Central memory CD4-positive, alpha-beta T cell (primary cell): ENCODE results near the gene PADI2.
"Not testable (repeated sequence)": the region's sequence is repeated elsewhere in the genome, so short reads cannot be mapped to it uniquely, and the experiment has no call there.

Experiments used
- DNase-seq: peaks from one replicate; pipeline ENCODE4 v3.0.0; 2022

Gene PADI2

DNA sequence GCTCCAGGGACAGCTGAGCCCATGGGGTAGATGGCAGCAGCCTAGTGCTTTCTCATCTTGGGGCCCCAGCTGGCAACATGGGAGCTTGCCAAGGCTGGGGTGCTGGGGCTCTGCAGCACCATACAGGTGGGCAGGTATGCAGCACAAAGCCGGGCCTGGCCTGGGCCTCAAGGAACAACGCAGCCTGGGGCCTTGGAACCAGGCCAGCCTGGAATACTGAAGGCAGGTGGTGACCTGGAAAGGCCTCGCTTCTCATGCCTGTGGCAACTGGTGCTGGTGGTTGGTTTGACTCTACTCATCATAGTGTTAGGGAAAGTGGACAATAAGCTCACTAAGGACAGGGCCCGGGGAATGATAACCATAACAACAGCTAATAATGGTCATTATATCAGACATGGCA is 38.4 kb downstream of the PADI2 start:
- DNase-seq = no peak

DNA sequence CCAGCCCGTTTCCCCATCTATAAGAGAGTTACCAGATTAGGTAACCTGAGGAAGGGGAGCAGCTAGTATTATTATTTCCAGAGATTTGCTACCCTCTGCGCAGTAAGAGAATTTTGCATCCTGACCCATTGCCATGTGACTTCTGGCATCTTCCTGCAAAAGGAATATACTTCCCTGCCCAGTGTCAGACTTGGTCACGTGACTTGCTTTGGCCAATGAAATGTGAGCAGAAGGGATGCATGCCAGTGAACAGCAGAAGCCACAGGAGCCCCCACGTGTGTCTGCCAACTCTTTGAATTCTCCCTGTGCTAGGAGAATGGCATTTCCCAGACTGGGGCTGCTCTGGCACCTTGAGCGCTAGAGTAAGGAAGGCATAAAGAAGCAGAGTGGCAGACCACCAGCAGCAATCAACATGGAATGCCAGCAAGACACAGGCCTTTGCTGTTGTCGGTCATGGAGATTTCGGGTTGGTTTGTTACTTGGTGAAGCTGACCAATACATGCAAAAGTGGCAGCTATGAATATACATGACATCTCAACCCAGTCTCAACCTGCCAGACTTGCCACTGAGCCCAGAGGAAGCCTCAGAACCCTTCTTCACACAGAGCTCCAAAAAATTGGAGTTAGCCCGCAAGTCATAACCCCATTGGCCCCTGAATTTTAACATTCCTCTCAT is 39.0 kb downstream of the PADI2 start:
- no peak for DNase-seq

DNA sequence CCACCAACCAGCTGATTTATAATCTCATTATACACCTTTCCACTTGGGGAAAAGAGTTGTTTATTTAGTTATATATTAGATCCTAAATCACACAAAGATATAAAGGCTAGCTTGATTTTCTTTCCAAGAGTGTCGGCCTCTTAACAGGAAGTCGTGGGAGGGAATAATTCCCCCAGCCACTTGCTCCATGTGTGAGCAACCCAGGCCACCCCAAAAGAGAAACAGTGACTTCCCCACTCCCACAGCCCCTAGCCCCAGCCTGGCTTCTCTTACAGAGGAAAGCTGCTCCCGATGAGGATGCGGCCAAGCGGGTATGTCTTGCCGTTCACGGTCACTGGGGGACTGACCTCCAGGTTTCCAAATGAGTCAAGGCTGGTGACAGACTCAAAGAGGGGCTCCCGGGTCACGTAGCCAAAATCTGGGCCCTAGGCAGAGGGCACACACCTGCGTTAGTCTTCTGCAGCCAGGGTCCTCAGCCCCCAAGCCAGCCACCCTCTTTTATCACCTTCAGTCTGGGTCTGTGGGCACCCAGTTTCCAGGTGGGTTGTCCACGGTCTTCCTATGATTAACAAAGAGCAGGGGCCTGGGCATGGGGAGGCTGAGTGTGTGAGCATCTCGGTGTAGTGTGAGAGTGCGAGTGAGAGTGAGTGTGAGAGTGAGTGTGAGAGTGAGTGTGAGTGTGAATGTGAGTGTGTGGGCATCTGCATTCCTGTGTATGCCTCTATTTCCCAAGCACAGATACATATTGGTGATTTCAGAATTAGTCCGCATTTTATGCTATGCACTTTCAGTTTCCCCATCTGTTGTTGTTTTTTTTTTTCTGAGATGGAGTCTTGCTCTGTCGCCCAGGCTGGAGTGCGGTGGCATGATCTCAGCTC is 40.0 kb downstream of the PADI2 start:
- no peak for DNase-seq

DNA sequence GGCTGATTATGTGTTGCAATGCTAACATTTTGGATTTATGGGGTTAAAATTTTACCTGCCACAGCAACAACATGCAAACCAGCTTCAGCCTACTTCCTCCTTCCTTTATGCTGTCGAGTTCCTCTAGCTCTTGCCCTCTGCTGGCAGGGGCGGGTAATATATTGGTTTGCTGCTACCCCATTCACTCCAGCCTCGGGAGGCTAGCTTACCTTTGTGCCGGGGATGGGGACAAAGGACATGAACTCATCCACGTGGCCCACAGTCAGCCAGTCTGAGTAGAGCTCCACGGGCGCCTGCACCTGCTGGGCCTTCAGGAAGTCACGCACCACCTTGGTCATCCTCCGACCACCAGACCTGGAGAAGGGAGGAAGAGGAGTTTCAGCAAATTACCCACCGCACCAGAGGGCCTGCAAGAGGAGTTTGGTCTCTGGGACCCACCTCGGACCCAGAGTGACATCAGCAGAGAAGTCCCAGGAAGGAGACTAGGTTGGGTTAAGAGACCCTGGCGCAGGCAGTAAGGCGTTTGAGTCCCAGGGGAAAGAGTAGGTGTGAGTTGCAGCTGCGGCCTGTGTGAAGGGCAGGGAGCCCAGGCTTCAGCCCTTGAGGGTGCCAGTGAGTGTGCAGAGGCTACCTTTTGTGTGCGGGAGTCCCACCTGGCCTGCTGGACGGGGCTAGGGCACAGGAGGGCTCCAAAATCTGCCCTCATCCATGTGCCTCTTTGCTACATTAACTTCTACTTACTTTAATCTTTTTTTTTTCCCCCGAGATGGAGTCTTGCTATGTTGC is 43.6 kb downstream of the PADI2 start:
- no peak for DNase-seq

DNA sequence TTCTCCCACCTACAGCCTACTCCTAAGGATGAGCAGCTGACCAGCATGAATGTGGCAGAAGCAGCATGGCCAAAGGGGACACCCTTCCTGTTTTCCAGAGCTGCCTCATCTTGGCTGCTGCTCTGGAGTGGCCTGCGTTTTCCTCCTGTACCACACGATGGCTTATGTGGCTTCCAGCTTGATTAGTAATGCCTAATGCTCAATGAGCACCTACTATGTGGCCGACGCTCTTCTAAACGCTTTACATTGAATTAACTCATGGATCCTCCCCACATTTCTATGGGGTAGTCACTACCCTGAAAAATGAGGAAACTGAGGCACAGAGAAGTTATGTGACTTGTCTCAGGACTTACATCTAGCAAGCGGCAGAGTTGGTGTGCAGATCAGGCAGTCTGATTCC is 47.5 kb downstream of the PADI2 start:
- DNase-seq = no peak

DNA sequence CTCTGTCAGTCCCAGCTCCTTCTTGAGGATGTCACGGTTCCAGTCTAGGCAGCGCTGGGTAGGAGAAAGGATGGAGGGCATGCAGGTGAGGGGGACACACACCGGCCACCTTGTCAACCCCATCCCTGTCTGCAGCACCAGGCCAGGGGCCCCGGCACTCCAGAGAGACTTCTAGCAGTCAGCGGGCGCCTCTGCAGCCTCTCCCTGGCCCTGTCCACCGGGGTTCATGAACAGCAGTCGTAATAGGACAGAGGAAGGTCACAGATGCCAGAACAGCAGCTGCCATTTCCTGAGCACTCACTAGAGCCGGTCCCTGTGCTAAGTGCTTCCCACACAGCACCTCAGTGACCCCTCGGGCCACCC is 49.1 kb downstream of the PADI2 start:
- DNase-seq = no peak

DNA sequence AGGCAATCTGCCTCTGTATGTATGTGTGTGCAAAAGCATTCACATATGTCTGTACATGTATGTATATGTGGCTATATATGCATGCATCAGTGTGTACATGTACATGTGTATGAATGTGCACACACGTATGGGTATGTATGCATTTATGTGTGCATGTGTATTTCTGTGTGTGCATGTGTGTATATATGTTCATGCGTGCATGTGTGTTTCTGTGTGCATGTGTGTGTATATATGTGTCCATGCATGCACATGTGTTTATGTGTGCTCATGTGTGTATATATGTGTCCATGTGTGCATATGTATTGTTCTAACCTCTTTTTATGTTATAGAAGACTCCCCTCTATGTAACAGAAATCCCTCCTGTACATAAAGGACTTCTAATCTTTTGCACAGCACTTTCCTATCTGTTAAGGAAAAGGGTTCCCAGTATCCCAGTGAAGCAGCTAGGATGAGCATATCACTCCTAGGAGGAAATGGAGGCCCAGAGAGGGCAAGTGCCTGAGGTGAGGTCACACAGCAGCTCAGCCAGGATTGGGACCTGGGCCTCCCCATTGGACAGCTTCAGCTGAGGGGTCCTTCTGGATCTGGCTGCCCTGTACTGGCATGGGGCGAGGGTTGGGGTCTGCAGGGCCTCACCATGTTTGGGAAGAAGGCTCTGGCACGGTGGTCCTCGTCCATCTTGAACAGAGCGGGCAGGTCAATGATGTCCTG is 49.6 kb downstream of the PADI2 start:
- DNase-seq = no peak

DNA sequence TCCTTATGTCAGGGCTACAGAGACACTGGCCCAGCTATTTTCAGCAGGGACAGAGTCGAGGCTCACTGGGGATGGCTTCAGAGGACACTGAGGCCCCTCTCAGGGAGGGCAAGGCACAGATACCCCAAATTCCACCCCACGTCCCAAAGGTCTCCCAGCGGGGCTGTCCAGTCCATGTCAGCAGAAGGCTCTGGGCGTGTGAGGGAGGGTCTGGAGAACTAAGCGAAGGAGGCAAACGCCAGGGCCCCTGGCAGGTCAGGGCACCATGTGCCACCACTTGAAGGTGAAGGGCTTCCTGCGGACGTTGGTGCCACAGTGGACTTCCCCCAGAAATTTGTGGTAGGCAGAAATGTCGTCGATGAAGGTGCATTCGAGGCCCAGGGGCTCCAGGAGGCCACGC is 50.5 kb downstream of the PADI2 start:
- no peak for DNase-seq

DNA sequence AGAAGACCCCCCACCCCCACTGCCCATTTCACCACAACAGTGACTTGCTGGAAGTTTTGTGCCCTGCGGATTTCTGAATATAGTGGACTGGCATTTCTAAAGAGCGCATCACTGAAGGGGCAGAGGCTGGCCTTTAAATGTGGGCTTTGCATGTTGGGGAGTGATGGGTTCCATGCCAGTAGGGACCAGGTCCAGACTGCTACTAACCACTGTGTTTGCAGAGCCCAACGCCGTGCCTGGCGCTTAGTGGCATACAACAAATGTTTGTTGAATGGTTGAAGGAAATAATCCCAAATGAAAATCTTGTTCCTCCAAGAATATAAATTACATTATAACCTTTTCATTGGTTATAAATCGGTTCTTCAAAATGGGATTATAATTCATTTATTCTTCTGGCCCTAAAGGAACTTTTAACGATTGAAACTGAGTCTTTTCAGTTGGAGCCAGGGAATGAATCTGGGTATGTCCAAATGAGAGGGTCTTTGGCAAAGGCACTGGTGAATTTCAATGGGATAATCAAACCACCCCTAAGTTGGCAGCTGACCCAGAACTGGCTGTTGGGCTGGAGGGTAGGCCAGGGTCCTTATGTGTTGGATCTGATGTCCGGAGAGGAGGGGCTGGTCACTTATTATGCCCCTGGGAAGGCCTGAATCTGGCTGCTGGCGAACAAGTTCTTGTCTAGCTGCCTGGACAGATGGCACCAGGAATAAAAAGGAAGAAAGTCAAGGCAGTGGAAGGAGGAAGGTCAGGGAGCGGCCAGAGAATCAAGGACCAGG is 51.6 kb downstream of the PADI2 start:
- DNase-seq = no peak

DNA sequence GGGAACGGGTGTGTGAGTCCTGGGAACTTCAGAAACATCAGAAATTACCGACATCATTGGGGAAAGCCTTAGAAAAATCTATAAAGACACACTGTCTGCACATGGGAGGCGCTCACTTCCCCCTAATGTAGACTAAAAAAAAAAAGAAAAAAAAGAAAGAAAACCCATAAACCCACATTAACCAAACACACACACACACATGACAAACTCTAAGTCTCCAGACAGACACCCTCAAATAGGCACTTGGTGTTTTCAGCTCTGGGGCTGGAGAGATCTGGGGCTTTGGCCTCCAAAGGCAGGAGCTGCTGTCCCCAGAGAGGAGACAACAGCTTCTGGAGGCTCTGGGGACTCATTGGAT is 52.2 kb downstream of the PADI2 start:
- DNase-seq = no peak

DNA sequence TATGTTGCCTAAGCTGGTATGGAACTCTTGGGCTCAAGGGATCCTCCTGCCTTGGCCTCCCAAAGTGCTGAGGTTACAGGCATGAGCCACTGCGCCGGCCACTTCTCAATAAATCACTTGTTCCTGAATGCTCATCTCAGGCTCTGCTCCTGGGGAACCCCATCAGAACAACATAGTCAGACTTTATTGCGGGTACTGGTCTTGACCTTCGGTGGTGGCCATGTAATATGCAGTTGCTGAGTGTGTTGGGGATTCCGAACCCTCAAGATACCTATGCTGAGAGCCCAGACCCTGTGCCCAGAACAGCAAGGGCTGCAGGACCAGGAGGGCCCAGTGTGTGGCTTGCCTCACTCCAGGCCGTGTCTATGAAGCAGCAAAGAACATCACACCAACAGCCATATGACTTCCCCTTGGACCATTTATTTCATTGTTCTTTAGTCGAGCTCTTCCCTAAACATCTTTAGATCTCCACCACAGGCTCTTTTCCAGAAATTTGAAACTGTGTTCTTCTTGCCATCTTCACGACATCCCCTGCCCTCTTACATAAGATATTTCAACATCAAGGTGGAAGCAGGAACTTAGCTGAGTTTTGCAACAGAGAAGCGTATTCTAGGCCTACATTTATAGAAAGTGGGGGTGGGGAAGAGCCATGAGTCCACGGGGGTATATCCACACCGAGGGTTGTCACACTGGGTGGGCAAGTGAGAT is 52.7 kb downstream of the PADI2 start:
- DNase-seq = no peak

DNA sequence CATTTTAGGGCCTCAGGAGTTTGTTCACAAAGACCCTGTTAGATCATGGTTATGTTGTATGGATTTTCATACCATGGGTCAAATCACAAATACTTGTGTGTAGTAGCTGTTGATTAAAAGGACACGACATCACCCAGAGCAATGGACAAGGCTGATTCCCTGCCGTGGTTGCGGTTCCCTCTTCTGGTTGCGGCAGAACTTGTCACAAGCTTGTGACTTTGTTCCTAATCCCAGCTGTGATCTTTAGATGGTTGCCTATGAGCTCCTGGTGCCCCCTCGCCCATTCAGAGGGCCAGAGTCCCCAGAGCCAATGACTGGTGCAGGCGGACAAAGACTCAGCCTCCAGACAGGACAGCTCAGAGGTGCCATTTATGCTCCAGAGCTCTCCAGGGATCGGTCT is 53.6 kb downstream of the PADI2 start:
- no peak for DNase-seq

DNA sequence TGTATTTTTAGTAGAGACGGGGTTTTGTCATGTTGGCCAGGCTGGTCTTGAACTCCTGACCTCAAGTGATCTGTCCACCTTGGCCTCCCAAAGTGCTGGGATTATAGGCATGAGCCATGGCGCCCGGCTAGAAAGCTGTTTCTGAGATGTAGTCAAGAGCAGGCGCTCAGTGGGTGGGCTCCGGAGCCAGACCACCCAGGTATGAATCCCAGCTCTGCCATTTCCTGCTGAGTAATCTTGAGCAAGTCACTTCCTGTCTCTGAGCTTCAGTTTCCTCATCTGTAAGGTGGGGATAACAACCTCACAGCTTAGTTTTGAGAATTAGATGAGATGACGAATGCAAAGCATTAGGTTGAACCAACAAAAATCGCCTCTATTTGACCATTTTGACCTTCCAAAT is 56.5 kb downstream of the PADI2 start:
- not testable (repeated sequence) for DNase-seq

DNA sequence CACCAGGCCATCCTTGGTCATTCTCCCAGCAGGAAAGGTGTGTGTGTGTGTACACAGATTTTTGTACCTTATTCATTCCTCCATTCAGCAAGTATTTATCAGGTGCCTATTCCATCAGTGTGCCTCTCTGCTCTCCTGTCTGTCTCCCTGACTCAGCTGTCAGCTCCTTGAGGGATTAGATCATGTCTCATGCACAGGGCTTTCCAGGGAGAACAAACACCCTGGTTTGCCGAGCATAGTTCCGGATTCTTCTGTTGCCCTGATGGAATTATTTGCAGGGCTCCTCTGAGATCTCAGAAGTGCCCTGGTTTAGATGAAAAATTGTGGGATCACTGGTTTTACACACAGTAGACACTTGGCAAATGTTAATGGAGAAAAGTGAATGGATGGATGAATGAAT is 57.4 kb downstream of the PADI2 start:
- DNase-seq = no peak

DNA sequence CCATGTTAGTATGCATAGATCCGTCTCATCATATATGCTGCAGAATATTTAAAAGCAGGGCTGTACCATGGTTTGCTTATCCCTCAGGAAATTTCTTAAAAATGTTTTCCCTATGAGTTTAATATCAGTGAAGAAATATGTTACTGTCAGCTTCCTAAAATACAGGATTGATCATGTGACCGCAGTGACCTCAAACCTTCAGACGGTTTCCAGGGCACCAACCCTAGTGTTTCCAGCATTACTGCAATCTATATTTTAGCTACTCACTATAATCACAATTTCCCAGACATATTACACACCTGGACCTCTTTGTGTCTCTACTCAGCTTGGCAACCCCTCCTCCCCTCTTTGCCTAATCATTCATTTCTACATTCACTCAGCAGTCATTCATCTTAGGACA is 57.8 kb downstream of the PADI2 start:
- no peak for DNase-seq

DNA sequence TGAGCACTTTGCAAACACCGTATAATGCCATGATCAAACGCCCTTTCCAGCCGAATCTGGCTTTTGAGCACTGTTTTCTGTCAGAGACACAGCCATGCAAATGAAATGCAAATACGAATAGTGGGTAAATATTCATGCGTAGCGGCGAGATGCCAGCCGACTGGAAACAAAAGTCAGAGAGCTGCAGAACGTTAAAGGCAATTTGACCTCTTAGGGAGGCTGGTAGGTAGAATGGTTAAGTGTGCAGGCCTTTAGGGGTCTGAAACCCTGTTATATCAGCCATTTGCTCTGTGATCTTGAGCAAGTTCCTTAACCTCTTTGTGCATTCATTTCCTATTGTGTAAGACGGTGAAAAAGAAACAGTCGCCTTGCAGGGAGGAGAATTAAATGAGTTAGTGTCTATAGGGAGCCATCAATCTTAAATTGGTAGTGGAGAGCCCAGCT is 58.9 kb downstream of the PADI2 start:
- DNase-seq = no peak

DNA sequence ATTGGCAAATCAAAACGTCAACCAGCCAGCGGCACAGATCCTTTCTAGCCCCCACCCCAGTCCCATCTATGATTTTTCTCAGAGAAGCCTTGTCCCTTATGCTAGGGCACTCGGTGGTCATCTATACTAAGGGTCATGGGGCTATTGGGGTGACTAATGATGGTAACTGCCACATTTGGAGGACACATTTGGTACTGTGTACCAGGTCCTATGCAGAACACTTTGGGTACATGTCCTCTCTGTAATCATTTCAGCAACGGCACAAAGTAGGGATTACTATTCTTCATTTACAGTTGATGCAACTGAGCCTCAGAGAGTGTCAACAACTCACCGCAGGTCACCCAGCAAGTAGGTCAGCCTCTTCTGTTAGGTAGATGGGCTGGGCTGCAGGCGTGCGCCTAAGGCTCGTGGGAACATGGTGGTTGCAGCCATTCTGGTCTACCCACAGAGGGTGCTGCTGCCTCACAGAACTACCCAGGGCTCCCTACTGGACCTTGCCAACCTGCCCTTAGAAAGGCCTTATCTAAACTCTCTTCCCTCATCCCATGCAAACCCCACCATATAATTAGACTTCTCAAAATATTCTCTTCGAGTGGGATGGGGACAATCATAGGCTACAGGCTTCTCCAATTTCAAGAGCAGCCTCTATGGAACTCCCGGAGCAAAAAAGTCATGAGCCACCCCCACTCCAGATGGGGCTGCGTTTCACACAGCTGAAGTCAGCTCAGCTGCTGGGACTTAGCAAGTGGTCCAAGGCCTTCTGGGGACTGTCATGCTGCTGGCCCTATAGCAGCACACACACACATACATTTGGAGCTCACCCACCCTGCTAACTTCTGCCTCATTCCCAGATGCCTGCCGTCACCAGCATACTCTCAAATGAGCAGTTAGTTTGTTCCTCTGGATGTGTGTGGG is 59.6 kb downstream of the PADI2 start:
- no peak for DNase-seq

DNA sequence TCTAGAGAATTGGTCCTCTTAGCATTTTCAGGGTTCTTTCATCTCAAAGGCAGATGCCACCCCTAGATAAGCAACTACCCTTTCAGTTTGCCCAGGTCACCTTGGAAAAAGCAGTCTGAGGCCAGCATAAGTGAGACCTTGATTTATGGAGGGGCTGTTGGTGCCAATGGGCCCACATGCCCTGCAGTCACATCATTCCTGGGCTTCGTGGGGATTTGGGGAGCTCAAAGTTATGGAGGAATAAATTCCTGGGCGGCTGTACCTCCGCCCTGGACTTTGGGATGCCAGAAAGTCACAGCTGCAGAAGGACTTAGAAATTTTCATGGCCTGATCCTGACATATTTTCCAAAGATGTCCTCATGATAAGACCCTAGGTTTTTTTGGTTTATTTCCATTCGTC is 62.7 kb downstream of the PADI2 start:
- no peak for DNase-seq

DNA sequence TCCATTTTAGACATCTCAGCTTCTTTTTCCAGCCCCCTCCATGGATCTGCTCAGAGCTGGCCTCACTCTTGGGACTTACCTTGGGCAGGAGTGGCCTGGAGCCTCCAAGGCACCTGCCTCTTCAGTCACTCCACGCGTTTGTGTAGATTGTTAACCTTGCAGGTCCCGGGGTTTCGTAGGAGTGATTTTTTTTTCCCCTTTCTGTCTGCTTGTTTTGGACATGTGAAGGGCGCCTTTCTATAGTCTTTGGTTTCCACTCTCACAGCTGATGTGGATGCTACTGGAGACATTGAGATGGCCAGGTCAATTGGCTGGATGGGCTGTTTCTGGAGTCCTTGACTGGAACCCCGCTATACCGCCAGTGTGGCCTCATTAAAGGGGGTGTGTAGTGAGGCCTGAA is 63.5 kb downstream of the PADI2 start:
- no peak for DNase-seq

DNA sequence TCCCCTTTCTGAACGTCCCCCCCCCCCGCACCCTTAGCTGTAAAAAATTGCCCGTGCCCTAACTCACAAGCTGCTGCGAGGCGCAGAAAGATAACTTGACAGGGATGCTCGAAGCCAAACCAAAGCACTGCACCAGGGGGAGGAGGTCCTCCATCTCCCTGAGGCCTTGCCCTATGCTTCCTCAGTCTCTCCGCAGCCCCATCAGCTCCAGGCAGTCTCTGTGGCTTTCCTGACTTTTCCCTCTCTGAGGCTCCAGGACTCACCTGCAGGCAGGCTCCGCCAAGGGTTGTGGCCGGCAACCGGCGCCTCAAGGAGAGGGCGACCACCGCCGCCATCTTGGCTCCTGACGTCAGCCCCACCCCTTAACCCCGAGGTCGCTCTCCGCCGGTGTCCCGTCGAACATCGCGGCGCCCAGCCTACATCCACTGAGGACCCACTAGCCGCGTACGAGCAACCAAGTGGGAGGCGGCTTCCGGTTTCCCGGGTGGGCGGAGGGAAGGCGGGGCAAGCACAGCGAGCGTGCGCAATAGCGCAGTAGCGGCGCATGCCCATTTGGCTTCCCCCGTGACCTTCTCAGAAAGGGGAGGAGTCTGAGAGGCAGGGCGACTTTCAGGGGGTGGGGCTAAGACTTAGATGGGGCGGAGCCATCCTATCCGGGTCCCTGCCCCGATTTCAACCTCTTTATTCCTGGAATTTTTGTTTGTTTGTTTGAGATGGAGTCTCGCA is 65.4 kb downstream of the PADI2 start, which contains the start of gene SDHB:
TSS of gene SDHB (minus strand) at position 348 of the 726 bp plus-strand sequence. CDS start at position 335, 13 bp downstream.
- DNase-seq = peak; percentile 100
